ENCODE measurements around the gene COL12A1.
A peak's percentile ranks its signal among the peaks of the same experiment; 100 is the strongest.

COL12A1 gene

DNA sequence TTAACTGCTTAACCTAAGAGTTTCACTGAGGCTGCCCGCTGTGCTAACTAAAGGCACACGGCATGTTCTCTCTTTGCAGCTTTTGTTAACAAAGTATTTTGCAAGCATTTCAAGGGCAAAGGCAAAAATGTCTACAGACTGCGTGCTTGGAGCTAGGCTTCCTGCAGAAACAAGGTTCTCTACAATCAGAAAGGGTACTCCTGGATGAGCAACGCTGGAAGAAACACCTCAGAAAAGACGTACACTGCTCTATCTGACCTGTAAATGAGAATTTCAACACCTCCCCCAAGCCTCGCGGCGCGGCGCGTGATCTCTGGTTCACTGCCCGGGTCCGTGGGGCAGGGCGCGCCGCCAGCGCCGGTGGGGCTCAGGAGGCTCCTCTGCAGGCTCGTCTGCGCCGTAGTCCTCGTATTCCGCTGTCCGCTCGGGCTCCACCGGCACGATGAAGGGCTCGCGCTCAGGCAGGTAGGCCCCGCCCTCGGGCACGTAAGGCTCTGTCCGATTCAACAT, 120.9 kb downstream of the COL12A1 start:
- TF ChIP-seq, protein P1, sequence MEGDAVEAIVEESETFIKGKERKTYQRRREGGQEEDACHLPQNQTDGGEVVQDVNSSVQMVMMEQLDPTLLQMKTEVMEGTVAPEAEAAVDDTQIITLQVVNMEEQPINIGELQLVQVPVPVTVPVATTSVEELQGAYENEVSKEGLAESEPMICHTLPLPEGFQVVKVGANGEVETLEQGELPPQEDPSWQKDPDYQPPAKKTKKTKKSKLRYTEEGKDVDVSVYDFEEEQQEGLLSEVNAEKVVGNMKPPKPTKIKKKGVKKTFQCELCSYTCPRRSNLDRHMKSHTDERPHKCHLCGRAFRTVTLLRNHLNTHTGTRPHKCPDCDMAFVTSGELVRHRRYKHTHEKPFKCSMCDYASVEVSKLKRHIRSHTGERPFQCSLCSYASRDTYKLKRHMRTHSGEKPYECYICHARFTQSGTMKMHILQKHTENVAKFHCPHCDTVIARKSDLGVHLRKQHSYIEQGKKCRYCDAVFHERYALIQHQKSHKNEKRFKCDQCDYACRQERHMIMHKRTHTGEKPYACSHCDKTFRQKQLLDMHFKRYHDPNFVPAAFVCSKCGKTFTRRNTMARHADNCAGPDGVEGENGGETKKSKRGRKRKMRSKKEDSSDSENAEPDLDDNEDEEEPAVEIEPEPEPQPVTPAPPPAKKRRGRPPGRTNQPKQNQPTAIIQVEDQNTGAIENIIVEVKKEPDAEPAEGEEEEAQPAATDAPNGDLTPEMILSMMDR (IDR thresholded peaks at IDR 0.05) = no peak
- no peak overlapping the region for H3K27ac ChIP-seq
- H3K27me3 ChIP-seq = no peaks in the 10 kb centered on the region
- no peak for DNase-seq
- intact Hi-C loops (cut with DNase I; ENCODE audit: low total_unique reads) = loop anchor here (5.0 kb wide), 1 partner anchor 1508 kb away; no protein-coding TSS in a partner anchor
- peaks cover 13 to 27% (median 22%) of the 10 kb centered on the region in 3 donors for H3K36me3 ChIP-seq
- H3K4me3 ChIP-seq = peak overlapping the region; percentile 6 to 16
- no peaks in the 10 kb centered on the region for H3K9me3 ChIP-seq
- H3K4me1 ChIP-seq = peaks cover 0 to 11% (median 7%) of the 10 kb centered on the region in 4 donors

DNA sequence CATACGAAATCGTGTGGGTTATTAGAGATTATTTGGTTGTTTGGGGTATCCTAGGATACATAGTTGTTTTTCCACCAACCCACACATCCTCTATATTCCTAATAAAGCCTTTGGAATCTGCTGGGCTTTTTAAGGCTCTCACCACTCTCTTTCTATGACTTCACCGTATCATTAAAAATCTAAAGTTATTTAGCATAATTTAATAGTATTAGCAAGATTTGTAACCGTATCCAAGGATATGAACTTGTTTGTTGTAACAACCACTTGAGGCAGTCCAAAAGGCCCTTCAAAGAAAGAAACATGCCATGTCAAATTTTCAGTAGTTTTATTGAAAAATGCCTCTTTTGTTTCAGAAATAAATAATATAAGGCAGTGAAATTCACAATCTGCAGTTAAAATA, 121.8 kb downstream of the COL12A1 start:
- Histone ChIP-seq H3K9me3 (no peaks in the 10 kb centered on the region), H3K36me3 (peaks cover 13 to 24% (median 22%) of the 10 kb centered on the region in 3 donors), H3K4me1 (peaks cover 0 to 4% (median 1%) of the 10 kb centered on the region in 4 donors), H3K4me3 (no peak overlapping the region), H3K27ac (no peak overlapping the region), H3K27me3 (no peaks in the 10 kb centered on the region)
- intact Hi-C loops (cut with DNase I; ENCODE audit: low total_unique reads) = no loop called here
- TF ChIP-seq, protein P1 (IDR thresholded peaks at IDR 0.05) = no peak
- DNase-seq = no peak

- peaks cover 8 to 17% (median 13%) of the 10 kb centered on the region in 3 donors for H3K36me3 ChIP-seq
- no peak for DNase-seq
- intact Hi-C loops (cut with DNase I; ENCODE audit: low total_unique reads) = no loop called here
- no peak overlapping the region for H3K4me3 ChIP-seq
- H3K9me3 ChIP-seq = no peaks in the 10 kb centered on the region
- H3K27me3 ChIP-seq = no peaks in the 10 kb centered on the region
- H3K27ac ChIP-seq = no peak overlapping the region
- TF ChIP-seq, protein P1 (IDR thresholded peaks at IDR 0.05) = no peak
- H3K4me1 ChIP-seq = no peaks in the 10 kb centered on the region
Observed at GRCh38 chr6:75081921-75082320, 123.9 kb downstream of the COL12A1 start.

DNA sequence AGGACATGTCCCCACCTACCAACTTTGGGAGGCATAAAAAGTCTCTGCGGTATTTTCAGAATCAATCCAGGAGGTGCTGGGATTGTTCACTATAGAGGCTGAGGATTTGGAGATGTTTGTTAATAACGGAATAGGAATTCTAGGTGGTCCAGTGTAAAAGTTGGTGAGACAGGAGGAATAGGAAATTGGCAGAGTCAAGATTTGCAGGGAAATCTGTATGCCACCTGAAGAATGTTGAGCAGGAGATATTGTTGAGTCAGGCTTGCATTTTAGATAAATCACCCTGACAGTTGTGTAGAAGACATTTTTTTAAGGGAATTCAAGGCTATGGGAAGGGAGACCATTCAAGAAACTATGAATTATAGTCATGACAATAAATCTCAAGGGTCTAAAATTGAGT, 124.8 kb downstream of the COL12A1 start:
- DNase-seq = no peak
- intact Hi-C loops (cut with DNase I; ENCODE audit: low total_unique reads) = no loop called here
- no peaks in the 10 kb centered on the region for H3K27me3 ChIP-seq

GRCh38 chr6:75079589-75079988, 126.3 kb downstream of the COL12A1 start:
- intact Hi-C loops (cut with DNase I; ENCODE audit: low total_unique reads) = no loop called here
- peaks cover under 1 to 2% (median 2%) of the 10 kb centered on the region in 3 donors for H3K36me3 ChIP-seq
- TF ChIP-seq, protein P1 (IDR thresholded peaks at IDR 0.05) = no peak
- no peak overlapping the region for H3K27ac ChIP-seq
- no peaks in the 10 kb centered on the region for H3K27me3 ChIP-seq
- no peak overlapping the region for H3K4me3 ChIP-seq
- H3K9me3 ChIP-seq = no peaks in the 10 kb centered on the region
- no peak for DNase-seq
- no peaks in the 10 kb centered on the region for H3K4me1 ChIP-seq

More for the DNA sequence above, 124.8 kb downstream of the COL12A1 start:
- H3K4me3 ChIP-seq = no peak overlapping the region
- TF ChIP-seq, protein P1 (IDR thresholded peaks at IDR 0.05) = no peak
- peaks cover 8 to 15% (median 9%) of the 10 kb centered on the region in 3 donors for H3K36me3 ChIP-seq
- no peak overlapping the region for H3K27ac ChIP-seq
- H3K9me3 ChIP-seq = no peaks in the 10 kb centered on the region
- H3K4me1 ChIP-seq = no peaks in the 10 kb centered on the region

DNA sequence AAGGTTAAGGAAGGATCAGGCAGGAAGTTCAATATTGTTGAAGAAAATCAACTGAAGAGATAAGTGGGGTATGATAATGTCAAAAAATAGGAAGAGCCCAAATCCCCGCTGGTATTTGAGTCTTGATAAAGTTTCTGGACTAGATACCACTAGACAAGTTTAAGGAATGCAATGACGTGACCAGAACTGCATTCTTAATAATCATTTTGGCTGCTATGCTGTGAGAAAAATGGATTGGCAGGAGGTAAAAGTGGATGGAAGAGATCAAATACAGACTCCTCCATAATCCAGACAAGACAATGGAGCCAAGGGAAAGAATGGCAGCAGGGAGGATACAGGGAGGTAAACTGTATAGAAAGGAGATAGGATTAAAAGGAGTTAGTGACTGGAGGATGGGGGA, 128.2 kb downstream of the COL12A1 start:
- intact Hi-C loops (cut with DNase I; ENCODE audit: low total_unique reads) = no loop called here
- Histone ChIP-seq H3K27ac (no peak overlapping the region), H3K9me3 (no peaks in the 10 kb centered on the region), H3K4me3 (no peak overlapping the region), H3K4me1 (no peaks in the 10 kb centered on the region), H3K36me3 (no peaks in the 10 kb centered on the region), H3K27me3 (no peaks in the 10 kb centered on the region)
- DNase-seq = no peak
- TF ChIP-seq, protein P1 (IDR thresholded peaks at IDR 0.05) = no peak

All from tibial artery (tissue), 4 donors.